BE2C (cell line): Measurements from ENCODE around the gene C9orf78.

Source experiments
- DNase-seq: peaks from one replicate; pipeline ENCODE4 v3.0.0-alpha.2; 2020
- H3K27me3 ChIP-seq: fragments of 250-450 bp; sonication (Bioruptor Pico); 2 replicates; pipeline ENCODE4 v1.5.1; 2020; ENCODE audit warnings: mild to moderate bottlenecking
- H3K36me3 ChIP-seq: fragments of 250-450 bp; sonication (Bioruptor Pico); 2 replicates; pipeline ENCODE4 v1.5.1; 2020; ENCODE audit warnings: mild to moderate bottlenecking
- H3K4me1 ChIP-seq: fragments of 250-450 bp; sonication (Bioruptor Pico); 2 replicates; pipeline ENCODE4 v1.5.1; 2020
- H3K4me3 ChIP-seq: 2 replicates; pipeline ENCODE4 v1.5.1; 2011; ENCODE audit warnings: low read depth, low read length
- H3K9me3 ChIP-seq: fragments of 250-450 bp; sonication (Bioruptor Pico); 2 replicates; pipeline ENCODE4 v1.5.1; 2020
- CTCF ChIP-seq: IDR thresholded peaks from 2 replicates; pipeline ENCODE4 v1.5.1; 2012; ENCODE audit warnings: mild to moderate bottlenecking, low read depth, low read length

Gene C9orf78

GRCh38 chr9:129778469-129778868, 56.6 kb downstream of the C9orf78 start:
- H3K36me3 ChIP-seq = no peaks in the 10 kb centered on the region
- H3K4me1 ChIP-seq = peaks cover 13% of the 10 kb centered on the region; the same call in 1 of the 2 replicates
- DNase-seq = no peak
- H3K27me3 ChIP-seq = no peaks in the 10 kb centered on the region
- H3K9me3 ChIP-seq = no peaks in the 10 kb centered on the region
- H3K4me3 ChIP-seq = no peak overlapping the region
- no peak for TF ChIP-seq CTCF

- TF ChIP-seq CTCF = no peak
- no peaks in the 10 kb centered on the region for H3K9me3 ChIP-seq
- no peaks in the 10 kb centered on the region for H3K36me3 ChIP-seq
- H3K4me3 ChIP-seq = no peak overlapping the region
- no peaks in the 10 kb centered on the region for H3K27me3 ChIP-seq
- DNase-seq = no peak
- H3K4me1 ChIP-seq = peaks cover 13% of the 10 kb centered on the region; the same call in 1 of the 2 replicates
These were observed 57.3 kb downstream of the C9orf78 start for GRCh38 chr9:129777769-129778130.
